ENCODE data around the gene CLBA1.
A peak's percentile ranks its signal among the peaks of the same experiment; 100 is the strongest.

CLBA1 gene

DNA sequence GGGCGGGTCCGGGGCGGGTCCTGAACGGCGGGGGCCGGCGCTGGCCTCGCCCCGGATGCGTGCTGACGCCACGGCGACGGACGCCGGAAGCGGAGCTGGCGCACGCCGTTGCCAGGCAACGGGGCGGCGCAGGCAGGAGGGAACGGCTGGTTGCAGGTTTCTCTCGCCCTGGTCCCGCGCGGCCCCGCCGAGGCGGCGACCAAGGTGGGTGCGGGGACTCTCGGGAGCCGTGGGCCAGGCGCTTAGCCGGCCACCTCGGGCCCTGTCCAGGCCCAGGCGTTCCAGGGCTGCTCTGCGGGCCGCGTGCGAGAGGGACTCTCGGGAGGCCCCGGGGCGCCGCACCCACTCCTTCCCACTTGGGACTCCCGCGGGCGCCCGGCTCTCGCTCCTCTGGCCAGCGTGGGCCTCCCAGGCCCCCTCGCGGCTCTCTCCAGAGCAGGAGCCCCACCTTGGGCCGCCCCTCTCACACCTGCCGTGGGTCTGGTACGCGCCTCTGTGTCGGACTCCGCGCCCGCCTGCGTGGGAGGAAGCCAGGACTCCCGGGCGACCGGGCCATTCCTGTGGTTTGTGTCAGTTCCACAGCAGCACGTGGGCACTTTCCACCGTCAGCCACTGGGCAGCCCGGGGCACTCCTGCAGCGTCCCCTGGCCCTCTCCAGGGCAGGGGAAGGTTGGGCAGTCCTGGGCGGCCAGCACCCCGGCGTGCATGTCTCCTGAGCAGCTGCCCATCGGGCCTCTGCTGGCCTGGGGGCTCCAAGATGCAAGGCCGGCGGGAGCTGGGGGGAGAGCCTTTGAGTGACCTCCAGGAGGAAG is at the start of gene CLBA1:
CLBA1 (plus strand) TSS at position 114 of the 812 bp plus-strand sequence; CDS start at position 758, 644 bp downstream.
- TF ChIP-seq ZFX (IDR thresholded peaks at IDR 0.05; ENCODE audit: borderline replicate concordance) (no peak), CTCF (IDR thresholded peaks at IDR 0.05) (no peak)
- peak within 1 kb of the TSS; percentile 73 for H3K27ac ChIP-seq

DNA sequence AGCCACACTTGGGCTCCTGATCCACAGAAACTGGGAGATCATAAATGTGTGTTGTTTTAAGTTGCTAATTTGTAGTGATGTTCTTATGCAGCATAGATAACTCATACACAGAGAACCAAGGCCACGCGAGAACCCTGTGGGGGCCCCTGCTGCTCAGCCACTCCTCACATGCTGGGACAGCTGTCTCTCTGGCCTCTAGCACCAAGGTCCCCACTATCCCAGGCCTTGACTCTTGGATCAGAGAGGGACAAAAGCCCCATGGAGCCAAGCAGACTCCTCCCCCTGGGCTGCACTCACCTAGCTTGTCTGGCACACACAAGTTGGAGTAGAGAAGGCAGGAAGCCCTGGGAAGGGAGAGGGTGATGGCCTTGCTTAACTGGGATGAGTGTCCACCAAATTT is 49.6 kb upstream of the CLBA1 start:
- no peak overlapping the region for H3K27ac ChIP-seq
- TF ChIP-seq ZFX (IDR thresholded peaks at IDR 0.05; ENCODE audit: borderline replicate concordance), result no peak
- no peak for TF ChIP-seq CTCF (IDR thresholded peaks at IDR 0.05)

DNA sequence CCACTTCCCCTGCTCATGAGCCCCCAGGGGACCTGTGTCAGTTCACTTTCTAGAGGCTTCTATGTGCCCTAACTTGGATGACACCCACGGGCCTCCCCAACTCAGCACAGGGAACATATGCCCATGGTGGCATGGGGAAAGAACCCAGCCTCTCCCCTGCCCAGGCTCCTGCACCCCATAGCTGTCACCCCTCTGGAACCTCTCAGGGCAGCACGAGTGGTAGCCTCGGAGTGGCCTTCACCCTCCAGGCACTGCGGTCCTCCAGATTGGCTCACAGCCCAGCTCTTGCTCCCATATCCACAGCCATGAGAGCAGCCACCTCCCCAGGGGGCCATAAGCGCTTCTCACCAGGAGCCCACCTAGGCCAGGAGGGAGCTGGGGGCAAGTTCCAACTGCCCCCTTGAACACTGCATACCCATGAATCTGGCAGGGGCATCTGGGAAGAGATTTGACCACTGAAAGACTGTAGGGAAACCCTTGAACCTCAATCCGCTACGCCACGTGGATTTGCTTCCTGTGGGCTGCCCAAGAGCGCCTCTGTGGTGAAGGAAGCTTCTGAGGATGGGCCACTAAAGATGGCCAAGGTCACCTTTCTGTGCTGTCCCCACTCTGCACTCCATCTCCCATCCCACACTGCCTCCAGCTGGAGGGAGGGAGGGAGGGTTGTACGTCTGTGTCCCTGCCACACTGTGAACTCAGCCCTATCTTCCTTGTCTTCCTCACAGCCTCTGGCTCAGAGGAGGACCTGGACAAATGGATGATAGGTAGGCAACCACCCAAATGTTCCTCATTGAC is 49.0 kb upstream of the CLBA1 start:
- H3K27ac ChIP-seq, result no peak overlapping the region
- no peak for TF ChIP-seq ZFX (IDR thresholded peaks at IDR 0.05; ENCODE audit: borderline replicate concordance)
- TF ChIP-seq CTCF (IDR thresholded peaks at IDR 0.05), result no peak

GRCh38 chr14:104937161-104937560 is 48.4 kb upstream of the CLBA1 start:
- no peak overlapping the region for H3K27ac ChIP-seq
- TF ChIP-seq ZFX (IDR thresholded peaks at IDR 0.05; ENCODE audit: borderline replicate concordance) (no peak), CTCF (IDR thresholded peaks at IDR 0.05) (no peak)

DNA sequence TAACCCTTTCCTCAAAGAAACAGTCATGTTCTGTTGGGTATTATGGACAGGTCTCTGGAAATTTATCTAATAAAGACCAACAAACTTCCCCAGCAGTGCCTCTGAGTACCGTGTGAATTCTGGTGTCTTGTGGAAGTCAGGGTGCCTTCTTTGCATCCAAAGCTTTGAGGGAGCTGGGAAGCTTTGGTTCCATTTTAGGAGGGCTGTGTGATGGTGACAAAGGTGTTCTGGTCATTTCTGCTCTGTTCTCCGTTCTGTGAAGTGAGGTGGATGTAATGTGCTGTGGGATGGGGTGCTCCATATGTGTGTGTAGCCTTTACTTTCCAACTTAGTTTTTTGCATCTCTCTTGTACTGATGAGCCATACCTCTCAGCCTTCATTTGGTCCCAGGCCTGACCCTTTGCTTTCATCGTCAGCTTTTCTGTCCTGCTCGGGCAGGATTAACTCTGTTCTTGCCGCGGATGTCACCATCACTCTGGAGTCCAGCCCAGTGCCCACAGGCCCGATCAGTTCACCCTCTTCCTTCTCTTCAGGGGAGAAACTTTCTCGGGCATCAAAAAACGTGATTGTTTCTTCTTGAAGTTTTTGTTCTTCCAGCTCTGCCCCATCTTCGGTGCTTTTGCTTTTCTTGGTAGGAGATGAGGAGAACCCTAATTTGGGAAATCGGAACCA is 47.8 kb upstream of the CLBA1 start:
- no peak overlapping the region for H3K27ac ChIP-seq
- TF ChIP-seq ZFX (IDR thresholded peaks at IDR 0.05; ENCODE audit: borderline replicate concordance), result no peak
- TF ChIP-seq CTCF (IDR thresholded peaks at IDR 0.05), result no peak

DNA sequence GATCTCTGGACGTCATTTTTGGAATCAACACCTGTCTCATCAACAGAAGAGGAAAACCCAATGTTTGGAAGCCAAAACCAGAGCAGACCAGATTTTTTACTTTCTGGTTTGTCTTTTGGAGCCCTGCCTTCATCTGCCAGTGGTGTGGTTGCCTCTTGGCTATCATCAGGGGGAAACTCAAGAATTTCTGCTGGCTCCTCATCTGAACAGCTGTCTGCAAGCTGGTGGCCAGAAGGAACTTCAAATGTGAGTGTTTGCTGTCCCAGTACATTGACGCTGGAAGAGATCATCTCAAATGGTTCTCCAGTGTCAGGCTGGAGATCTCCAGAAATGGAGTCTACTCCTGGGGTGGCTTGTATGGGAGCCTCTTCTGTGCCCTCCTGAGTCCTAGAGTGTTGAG is 47.2 kb upstream of the CLBA1 start:
- TF ChIP-seq ZFX (IDR thresholded peaks at IDR 0.05; ENCODE audit: borderline replicate concordance) (no peak), CTCF (IDR thresholded peaks at IDR 0.05) (no peak)
- no peak overlapping the region for H3K27ac ChIP-seq

Data from 22Rv1 (cell line).